GM18858 (cell line): ENCODE data around the gene NCOA6.

ENCODE experiments used
- ATAC-seq: cut with Tn5 transposase; IDR thresholded peaks from one replicate; pipeline ENCODE4 v1.9.1; 2021; ENCODE audit not compliant: unreplicated experiment

Gene NCOA6

DNA sequence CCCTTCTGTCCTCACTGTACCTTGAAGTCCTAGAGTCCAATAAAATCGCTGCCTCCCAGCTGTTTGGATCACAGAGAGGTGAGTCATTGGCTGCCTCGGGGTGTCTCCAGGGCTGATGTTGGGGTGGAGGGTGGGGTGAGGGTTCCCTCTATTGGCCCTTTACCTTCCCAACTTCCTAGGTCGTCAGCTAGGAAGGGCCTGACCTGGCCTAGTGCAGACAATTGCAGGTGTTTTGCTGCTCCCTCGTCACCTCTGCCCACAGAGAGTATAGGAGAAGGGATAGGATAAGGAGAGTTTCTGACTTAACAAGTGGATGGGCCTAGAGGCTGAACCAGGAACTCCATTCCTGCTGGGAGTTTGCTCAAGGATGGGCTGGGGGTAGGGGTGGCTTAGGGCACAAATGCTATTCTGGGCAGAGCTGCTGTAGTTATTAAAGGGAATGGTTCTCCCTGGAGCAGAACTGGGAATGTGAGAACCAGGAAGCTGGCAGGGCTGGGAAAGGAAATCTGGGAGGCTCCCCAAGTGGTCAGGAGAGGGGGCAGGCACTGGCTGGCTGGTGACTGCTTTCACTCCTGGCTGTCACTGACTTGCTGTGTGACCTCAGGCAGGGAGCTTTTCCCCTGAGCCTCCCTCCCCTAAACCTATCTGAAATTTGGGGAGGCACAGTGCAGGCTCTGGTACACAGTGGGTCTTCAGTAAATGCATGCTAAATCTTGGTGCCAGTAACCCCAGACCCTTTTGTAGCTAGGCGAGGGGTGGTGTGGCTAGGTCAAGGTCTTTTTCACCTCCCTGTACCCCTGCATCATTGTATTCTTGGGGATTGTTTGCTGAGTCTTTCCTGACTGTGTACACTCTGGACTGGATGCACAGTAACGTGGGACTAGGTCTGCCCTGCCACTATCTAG lies 119.8 kb downstream of the NCOA6 start:
- no peak for ATAC-seq

DNA sequence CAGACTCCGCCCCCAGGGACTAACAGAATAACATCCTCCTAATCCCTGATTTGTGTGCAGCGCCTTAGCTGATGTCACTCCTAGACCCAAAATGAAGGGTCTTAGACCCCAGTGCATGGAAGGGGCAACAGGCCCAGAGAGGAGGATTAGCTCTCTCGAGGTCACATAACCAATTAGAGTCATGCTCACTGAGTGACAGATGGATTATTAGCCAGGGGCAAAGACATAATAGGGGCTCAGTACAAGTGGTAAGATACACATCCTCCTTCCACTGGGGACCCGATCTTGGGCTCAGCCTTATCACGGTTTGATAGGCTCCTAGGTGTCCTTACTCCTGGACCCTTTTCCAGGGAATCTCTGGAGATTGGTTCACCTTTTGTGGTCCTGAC lies 120.4 kb downstream of the NCOA6 start:
- ATAC-seq: no peak

DNA sequence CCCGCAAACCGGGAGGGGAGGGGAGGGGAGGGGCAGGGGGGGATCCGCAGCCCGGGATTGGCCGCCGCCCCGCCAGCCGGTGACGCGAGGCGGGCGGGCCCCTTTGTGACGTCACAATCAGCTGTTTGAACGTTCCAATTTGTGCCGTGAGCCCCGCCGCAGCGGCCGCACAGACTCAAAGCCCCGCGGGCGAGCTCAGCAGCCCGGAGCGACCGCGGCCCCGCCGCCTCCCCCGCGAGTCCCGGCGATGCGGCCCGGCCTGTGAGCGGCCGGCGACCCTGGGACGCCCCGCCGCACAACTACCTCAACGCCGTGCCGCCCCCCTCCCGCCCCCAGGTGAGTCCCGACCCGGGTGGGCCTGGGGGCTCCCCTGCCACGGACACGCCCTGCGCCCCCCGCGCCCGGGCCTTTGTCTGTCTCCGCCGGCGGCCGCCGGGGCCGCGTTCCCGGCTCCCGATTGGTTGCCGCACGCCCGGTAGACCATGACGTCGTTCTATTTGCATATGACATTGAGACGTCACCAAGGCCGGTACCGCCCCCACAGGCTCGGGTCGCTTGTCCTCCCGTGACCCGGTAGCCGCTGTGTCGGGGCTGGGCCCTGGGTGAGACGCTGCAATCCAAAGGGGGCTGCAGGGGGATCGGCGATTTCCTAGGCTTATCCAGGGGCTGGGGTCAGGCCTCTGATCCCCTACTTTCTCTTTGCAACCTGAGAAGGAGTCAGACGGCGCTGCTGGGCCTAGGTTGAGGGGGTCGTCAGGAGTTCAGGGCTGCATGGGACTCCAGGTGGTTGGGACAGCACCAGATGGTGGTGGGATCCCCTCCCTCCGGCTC lies 121.1 kb downstream of the NCOA6 start, which contains the start of gene TP53INP2:
Gene TP53INP2 (plus strand): TSS at position 168 of the 831 bp plus-strand sequence. CDS start 4,396 bp downstream, outside the sequence.
- ATAC-seq: peak; percentile 36

DNA sequence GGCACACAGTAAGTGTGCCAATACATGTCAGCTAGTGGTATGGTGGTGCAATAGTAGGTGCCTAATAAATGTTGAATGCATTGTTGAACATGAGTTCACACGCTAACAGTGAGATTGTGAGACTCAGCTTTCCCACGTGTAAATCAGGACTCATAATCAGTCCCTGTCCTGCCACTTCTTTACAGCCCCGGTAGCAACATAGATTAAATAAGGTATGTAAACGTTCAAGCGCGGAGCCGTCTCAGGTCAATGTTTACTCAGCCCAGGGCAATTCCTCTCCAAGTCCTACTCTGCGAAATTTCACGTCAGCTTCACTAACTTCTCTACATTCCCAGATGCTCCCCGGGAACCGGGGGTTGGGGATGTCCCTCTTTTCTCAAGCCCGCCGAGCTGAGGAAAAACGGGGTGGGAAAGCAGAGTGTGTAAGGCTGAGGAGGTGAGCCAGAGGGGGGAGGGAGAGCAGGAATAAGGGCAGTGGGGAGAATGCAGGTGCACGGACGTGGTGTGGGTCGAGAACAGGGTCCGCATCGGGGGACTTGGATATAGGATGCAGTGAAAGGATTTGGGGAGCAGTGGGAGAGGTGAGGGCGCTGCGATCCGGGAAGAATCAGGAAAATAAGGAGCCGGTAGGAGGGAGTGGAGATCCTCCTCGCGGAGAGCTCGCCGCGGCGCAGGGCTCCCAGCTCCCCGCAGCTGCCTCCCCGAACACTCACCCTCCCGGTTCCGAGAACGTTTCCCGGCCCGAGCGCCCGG lies 121.9 kb downstream of the NCOA6 start:
- ATAC-seq: no peak

DNA sequence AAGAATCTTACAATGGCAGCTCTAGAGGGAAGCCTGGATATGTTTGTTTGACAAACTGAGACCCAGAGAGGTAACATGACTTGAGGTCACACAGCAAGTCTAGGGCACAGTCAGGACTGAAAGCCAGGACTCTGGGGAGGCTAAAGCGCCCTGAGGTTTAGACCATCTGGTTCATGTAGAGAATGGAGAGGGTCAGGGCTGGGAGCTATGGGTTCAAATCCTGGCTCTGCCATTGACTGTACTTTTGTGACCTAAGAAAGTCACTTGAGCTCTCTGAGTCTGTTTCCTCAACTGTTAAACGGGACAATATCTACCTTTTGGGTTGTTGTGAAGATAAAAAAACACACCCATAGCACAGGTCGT lies 122.4 kb downstream of the NCOA6 start:
- no peak for ATAC-seq

DNA sequence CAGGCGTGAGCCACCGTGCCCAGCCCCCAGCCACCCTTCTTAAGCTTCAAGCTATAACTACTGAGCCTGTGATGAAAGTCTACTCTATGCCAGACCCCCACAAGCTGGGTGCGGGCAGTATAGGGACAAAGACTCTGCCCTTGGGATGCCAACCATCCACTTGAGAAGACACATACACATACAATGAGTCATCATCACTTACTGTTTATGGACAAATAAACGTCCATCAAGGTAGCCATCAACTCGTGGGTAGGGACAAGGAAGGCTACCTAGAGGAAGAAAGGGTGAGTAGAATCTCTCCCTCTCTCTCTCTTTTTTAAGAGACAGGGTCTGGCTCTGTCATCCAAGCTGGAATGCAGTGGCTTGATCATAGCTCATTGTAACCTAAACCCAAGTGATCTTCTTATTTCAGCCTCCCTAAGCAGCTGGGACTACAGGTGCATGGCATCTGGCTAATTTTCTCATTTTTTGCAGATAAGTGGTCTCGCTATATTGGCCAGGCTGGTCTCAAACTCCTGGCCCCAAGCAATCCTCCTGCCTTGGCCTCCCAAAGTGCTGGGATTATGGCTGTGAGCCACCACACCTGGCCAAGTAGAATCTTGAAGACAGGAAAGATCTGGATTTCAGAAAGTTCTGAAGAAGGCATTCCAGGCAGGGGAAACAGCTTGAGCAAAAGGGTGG lies 123.9 kb downstream of the NCOA6 start:
- no peak for ATAC-seq

DNA sequence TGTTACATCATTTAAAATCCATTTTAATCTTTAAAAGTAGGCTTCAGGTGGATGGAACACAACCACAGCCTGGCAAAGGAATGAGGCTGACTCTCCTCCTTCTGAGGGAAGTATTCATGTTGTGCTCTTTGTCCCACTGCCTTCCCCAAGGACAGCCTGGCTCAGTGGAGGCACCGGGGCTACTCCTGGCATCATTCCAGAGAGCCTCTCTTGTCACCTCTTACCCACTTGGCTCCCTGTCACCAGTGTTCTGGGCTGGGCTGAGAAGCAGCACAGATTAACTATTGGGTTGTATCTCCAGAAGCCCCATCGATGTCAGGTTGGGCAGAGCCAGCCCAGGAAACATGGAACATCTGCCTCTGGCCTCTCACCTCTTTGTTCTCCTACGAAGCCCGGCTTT lies 132.0 kb downstream of the NCOA6 start:
- ATAC-seq: no peak

DNA sequence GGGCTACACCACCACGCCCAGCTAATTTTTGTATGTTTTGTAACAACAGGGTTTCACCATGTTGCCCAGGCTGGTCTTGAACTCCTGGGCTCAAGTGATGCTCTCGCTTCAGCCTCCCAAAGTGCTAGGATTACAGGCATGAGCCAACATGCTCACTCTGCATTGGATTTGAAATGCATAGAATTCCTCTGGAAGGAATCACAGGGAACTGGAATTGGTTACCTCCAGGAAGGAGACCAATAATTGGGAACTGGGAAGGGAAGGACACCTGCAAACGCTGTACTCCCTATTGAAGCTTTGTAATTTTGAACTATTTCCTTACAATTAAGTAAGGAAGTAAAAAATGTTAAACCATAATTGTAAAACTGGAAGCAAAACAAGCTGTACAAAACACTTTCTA lies 133.6 kb downstream of the NCOA6 start:
- ATAC-seq: no peak

DNA sequence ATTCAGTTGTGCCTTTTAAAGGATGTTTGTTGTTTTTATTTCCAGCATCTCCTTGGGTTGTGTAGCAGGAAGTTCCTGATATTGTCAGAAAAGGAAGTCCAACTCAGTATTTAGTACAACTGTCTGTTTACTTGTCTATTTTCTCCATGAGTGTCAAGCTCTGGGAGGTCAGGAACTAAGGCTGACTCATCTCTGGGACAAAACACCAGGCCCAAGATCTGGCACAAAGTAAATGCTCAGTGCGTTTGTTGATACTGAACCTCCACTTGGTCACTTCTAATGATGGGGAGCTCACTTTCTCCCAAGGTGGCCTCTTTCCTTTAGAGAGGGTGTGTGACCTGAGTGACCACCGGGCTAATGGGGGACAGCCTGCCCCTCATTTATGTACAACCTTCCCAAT lies 136.0 kb downstream of the NCOA6 start:
- ATAC-seq: no peak

DNA sequence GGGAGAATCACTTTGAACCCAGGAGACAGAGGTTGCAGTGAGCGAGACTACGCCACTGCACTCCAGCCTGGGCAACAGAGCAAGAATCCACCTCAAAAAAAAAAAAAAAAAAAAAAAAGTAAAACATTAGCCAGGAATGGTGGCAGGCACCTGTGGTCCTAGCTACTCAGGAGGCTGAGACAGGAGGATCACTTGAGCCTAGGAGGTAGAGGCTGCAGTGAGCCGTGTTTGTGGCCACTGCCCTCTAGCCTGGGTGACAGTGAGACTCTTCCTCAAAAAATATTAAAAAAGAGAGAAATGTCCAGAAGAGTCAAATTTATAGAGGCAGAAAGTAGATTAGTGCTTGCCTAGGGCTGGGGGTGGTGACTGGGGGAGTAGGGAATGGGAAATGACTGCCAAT lies 141.8 kb downstream of the NCOA6 start:
- ATAC-seq: no peak

DNA sequence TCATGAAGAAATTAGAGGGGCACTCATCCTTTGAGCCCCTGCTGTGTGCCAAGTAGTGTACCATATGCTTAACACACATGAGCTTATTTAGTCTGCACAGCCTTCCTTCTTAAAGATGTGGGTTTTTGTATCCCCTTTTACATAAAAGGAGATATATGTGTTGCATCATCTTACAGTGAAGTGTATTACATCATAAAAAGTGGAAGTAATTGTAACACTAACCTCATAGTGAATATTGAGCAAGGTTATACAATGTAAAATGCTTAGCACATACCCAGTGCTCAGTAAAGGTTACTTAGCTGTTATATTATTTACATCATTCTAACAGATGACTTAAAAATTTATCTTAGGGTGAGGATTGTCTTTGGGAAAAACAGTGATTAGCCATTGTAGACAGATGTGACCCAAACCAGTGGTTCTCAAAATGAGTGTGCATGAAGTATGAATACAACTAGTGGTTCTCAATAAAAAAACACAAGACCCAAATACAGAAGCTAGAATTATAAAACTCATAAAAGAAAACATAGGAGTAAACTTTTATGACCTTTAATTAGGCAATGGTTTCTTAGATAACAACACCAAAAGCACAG lies 144.8 kb downstream of the NCOA6 start:
- ATAC-seq: no peak

DNA sequence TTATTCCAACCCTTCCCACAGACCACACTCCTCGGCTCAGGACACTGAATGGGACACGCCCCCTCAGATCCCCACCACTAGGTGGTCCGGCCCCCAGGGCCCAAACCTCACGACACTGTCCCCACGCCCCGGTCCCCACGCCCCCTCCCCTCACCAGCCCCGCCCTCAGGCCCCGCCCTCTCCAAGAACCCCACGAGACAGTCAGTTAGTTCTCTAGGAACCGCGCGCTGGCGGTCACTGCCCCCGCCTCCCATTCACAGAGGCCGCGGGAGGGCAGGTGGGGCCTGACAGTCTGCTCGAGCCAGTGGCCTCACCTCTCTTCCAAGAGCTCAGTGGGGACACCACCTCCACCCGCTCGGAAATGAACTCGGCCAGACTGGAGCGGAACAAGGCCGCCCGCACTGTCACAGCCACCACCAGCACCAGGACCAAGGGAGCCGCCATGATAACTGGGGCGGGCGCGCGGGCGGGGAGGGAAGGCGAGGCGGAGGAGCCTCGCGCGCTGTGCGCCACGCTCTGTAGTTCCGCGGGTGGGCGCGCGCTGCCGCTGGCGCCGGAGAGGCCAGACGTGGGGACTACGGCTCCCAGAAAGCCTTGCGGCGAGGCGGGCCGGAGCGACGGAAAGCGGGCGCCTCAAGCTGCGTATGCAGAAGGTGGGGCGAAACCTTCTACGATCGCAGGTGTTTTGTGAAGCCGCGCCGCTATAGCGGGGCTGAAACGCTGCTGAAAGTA lies 148.6 kb downstream of the NCOA6 start, which contains the start of gene PIGU:
Gene PIGU (minus strand): TSS at position 451 of the 732 bp plus-strand sequence. CDS start 7 bp downstream, at position 444.
- ATAC-seq: peak; percentile 94

DNA sequence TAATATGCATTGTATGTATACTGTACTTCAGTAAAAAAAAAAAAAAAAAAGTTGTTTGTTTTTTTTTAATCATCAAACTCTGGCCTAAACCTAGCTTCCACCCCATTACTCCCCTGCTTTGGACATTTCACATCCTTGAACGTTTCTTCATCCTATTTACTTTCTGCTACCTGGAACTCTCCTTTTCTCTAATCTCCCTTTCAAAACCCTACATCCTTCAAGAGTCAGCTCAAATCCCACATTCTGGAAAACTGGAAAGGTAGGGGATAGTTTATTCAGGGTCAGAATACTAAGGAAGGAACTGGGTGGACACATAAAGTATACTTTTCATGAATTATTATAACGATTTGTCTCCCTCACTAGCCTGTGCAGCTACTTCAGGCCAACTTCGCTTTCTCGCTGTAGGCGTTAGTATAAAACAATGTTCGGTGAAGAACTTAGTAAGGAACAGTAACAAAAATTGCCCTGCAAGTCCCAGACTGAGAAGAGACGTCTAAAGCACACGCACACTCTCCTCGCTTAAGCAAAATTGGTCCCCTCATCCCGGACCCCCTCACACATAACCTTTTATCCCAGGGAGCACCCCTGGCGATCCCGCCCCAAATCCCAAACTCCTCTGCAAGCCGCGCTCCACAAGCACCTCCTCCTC lies 149.3 kb downstream of the NCOA6 start:
- no peak for ATAC-seq

DNA sequence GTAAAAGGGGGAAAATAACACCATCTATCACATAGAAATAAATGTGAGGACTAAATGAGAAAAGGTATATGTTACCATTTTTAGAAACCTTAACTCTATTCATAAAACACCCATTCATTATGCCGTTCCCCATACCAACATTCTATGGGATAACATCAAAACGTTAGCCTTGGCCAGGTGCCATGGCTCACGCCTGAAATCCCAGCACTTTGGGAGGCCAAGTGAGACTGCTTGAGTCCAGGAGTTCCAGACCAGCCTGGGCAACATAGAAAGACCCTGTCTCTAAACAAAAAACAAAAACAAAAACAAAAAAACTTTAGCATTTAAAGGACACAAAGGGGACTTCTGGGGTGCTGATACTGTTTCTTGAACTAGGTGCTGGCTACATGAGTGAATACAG lies 149.9 kb downstream of the NCOA6 start:
- ATAC-seq: no peak

DNA sequence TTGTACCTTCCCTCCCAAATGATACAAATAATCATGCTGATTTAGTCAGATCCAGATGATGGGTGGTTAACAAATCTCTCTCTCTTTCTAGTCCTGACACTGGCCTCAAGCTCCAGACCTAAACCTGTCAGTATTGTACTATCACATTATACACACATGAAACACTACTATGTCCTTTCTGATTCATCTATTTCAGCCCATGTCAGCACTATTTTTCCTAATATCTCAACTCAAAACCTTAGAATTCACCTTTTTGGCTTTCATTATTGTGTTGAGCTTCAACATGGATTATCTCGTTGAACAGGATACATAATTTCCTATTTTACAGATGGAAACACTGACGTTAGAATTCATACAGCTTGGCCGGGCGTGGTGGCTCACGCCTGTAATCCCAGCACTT lies 152.0 kb downstream of the NCOA6 start:
- ATAC-seq: no peak

DNA sequence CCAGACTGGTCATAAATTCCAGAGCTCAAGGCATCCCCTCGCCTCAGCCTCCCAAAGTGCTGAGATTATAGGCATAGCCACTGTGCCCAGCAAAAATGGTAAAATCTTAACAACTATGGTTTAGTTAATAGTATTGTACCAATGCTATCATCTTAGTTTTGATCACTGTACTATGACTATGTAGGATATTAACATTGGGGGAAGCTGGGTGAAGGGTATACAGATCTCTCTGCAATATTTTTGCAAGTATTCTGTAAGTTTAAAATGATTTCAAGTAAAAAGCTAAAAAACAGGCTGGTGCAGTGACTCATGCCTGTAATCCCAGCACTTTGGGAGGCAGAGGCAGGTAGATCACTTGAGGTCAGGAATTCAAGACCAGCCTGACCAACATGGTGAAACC lies 156.4 kb downstream of the NCOA6 start:
- no peak for ATAC-seq
